ENCODE measurements around the gene NFE2L2. TPM values are rescaled to one million over a fixed set of nuclear protein-coding genes. Genes with fewer than 3 reads are reported as not detected.
"Not testable (repeated sequence)": the region's sequence is repeated elsewhere in the genome, so short reads cannot be mapped to it uniquely, and the experiment has no call there.

The NFE2L2 gene
- total RNA-seq, 1 experiment from 2014 or later = 80.0 TPM

GRCh38 chr2:177268901-177269300 lies 4.4 kb upstream of the NFE2L2 start:
- H3K4me1 ChIP-seq (ENCODE audit: insufficient read depth, low read length, poor library complexity, severe bottlenecking) = peaks cover 10% of the 10 kb centered on the region
- H3K36me3 ChIP-seq (ENCODE audit: insufficient read depth, low read length, poor library complexity, severe bottlenecking) = no peaks in the 10 kb centered on the region
- BruUV-seq (replicated peaks) = no TSS peak
- intact Hi-C loops (cut with micrococcal nuclease; ENCODE audit: unreplicated experiment) = loop anchor here (5.0 to 10.0 kb wide), 2 partner anchors 104 to 148 kb away; no protein-coding TSS in a partner anchor
- H3K27me3 ChIP-seq (replicated peaks; ENCODE audit: insufficient read depth, low read depth, low read length, poor library complexity) = no peaks in the 10 kb centered on the region
- CTCF ChIA-PET = no interaction called here
- H3K4me3 ChIP-seq (ENCODE audit: low read depth, low read length, poor library complexity, severe bottlenecking) = no peak overlapping the region
- POLR2A ChIA-PET (ENCODE audit: low non-redundant PET) = no interaction called here
- TF ChIP-seq CTCF (conservative IDR thresholded peaks at IDR 0.05; ENCODE audit: low read depth, low read length) (no peak), EZH2 (IDR thresholded peaks at IDR 0.05; ENCODE audit: borderline replicate concordance, low read depth, low read length, poor library complexity, severe bottlenecking) (no peak)
- no peak for DNase-seq (ENCODE audit: low spot score)
- H3K9me3 ChIP-seq (ENCODE audit: low read depth, low read length, poor library complexity, severe bottlenecking) = no peaks in the 10 kb centered on the region
- H3K27ac ChIP-seq (ENCODE audit: low read depth, low read length, poor library complexity, severe bottlenecking) = no peak overlapping the region

- H3K27ac ChIP-seq (ENCODE audit: low read depth, low read length, poor library complexity, severe bottlenecking) = no peak overlapping the region
- peaks cover 10% of the 10 kb centered on the region for H3K4me1 ChIP-seq (ENCODE audit: insufficient read depth, low read length, poor library complexity, severe bottlenecking)
- DNase-seq (ENCODE audit: low spot score) = no peak
- H3K36me3 ChIP-seq (ENCODE audit: insufficient read depth, low read length, poor library complexity, severe bottlenecking) = no peaks in the 10 kb centered on the region
- H3K9me3 ChIP-seq (ENCODE audit: low read depth, low read length, poor library complexity, severe bottlenecking) = no peaks in the 10 kb centered on the region
- H3K27me3 ChIP-seq (replicated peaks; ENCODE audit: insufficient read depth, low read depth, low read length, poor library complexity) = no peaks in the 10 kb centered on the region
- ChIA-PET CTCF (no interaction called here), POLR2A (ENCODE audit: low non-redundant PET) (no interaction called here)
- H3K4me3 ChIP-seq (ENCODE audit: low read depth, low read length, poor library complexity, severe bottlenecking) = no peak overlapping the region
- intact Hi-C loops (cut with micrococcal nuclease; ENCODE audit: unreplicated experiment) = loop anchor here (5.0 to 10.0 kb wide), 2 partner anchors 104 to 149 kb away; no protein-coding TSS in a partner anchor
- no TSS peak for BruUV-seq (replicated peaks)
- TF ChIP-seq EZH2 (IDR thresholded peaks at IDR 0.05; ENCODE audit: borderline replicate concordance, low read depth, low read length, poor library complexity, severe bottlenecking) = no peak
- TF ChIP-seq CTCF (conservative IDR thresholded peaks at IDR 0.05; ENCODE audit: low read depth, low read length) = no peak
These were observed 3.8 kb upstream of the NFE2L2 start for GRCh38 chr2:177268187-177268871.

GRCh38 chr2:177266955-177267354 lies 2.4 kb upstream of the NFE2L2 start:
- H3K36me3 ChIP-seq (ENCODE audit: insufficient read depth, low read length, poor library complexity, severe bottlenecking); H3K27ac ChIP-seq (ENCODE audit: low read depth, low read length, poor library complexity, severe bottlenecking); CTCF ChIA-PET; BruUV-seq (replicated peaks); H3K27me3 ChIP-seq (replicated peaks; ENCODE audit: insufficient read depth, low read depth, low read length, poor library complexity); H3K9me3 ChIP-seq (ENCODE audit: low read depth, low read length, poor library complexity, severe bottlenecking); H3K4me3 ChIP-seq (ENCODE audit: low read depth, low read length, poor library complexity, severe bottlenecking); POLR2A ChIA-PET (ENCODE audit: low non-redundant PET); DNase-seq (ENCODE audit: low spot score): not testable (repeated sequence)
- intact Hi-C loops (cut with micrococcal nuclease; ENCODE audit: unreplicated experiment) = loop anchor here (5.0 to 10.0 kb wide), 2 partner anchors 102 to 150 kb away; no protein-coding TSS in a partner anchor
- H3K4me1 ChIP-seq (ENCODE audit: insufficient read depth, low read length, poor library complexity, severe bottlenecking) = peaks cover 13% of the 10 kb centered on the region

All from A673 (cell line).